Neuron (in vitro differentiated cells): ENCODE measurements around the gene RNLS.

Source experiments
- H2AFZ ChIP-seq: one replicate; pipeline ENCODE4 v1.6.1; 2013; ENCODE audit warnings: low read depth, mild to moderate bottlenecking, inconsistent platforms, low read length, moderate library complexity
- H3K27me3 ChIP-seq: one replicate; pipeline ENCODE4 v1.6.1; 2013; ENCODE audit warnings: low read length; ENCODE audit not compliant: insufficient read depth
- H3K36me3 ChIP-seq: one replicate; pipeline ENCODE4 v1.6.1; 2013; ENCODE audit warnings: low read length; ENCODE audit not compliant: insufficient read depth
- H3K4me1 ChIP-seq: one replicate; pipeline ENCODE4 v1.6.1; 2013; ENCODE audit warnings: low read length; ENCODE audit not compliant: insufficient read depth
- H3K4me3 ChIP-seq: 2 replicates; pipeline ENCODE4 v1.5.1; 2013; ENCODE audit warnings: mild to moderate bottlenecking, low read length, moderate library complexity
- H3K9me3 ChIP-seq: one replicate; pipeline ENCODE4 v1.6.1; 2013; ENCODE audit warnings: low read length

The RNLS gene

GRCh38 chr10:88473989-88474883 lies 108.9 kb downstream of the RNLS start:
- no peaks in the 10 kb centered on the region for H3K36me3 ChIP-seq
- no peaks in the 10 kb centered on the region for H3K9me3 ChIP-seq
- no peak overlapping the region for H2AFZ ChIP-seq
- no peak overlapping the region for H3K4me3 ChIP-seq
- H3K27me3 ChIP-seq = no peaks in the 10 kb centered on the region
- H3K4me1 ChIP-seq = no peaks in the 10 kb centered on the region

GRCh38 chr10:88472540-88472939 lies 110.6 kb downstream of the RNLS start:
- Histone ChIP-seq H3K36me3 (no peaks in the 10 kb centered on the region), H3K27me3 (no peaks in the 10 kb centered on the region), H3K4me3 (no peak overlapping the region), H3K9me3 (no peaks in the 10 kb centered on the region), H2AFZ (no peak overlapping the region), H3K4me1 (no peaks in the 10 kb centered on the region)

DNA sequence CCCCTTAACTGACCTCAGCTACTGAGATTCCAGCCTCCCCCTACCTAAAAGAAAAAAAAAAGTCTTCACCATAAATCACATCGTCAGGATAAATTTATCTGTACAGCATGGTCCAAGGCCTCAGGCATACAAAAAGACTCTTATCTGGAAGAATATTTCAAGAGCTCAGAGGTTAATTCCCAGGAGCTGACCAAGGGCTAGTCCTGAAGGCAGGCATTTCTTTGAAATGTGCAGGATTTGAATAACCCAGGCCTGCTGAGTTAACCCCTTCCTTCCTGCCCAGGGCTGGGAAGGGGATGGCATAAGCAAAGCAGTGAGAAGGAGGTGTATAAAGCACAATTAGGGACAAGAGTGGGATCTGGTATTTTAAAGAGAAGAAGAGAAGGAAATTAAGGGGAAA lies 111.2 kb downstream of the RNLS start:
- Histone ChIP-seq H3K4me3 (no peak overlapping the region), H3K27me3 (no peaks in the 10 kb centered on the region), H3K36me3 (no peaks in the 10 kb centered on the region), H3K9me3 (no peaks in the 10 kb centered on the region), H3K4me1 (no peaks in the 10 kb centered on the region), H2AFZ (no peak overlapping the region)

GRCh38 chr10:88467835-88468485 lies 115.2 kb downstream of the RNLS start:
- Histone ChIP-seq H2AFZ (no peak overlapping the region), H3K9me3 (no peaks in the 10 kb centered on the region), H3K27me3 (no peaks in the 10 kb centered on the region), H3K36me3 (no peaks in the 10 kb centered on the region), H3K4me1 (no peaks in the 10 kb centered on the region), H3K4me3 (no peak overlapping the region)

- Histone ChIP-seq H3K36me3 (no peaks in the 10 kb centered on the region), H3K27me3 (no peaks in the 10 kb centered on the region), H2AFZ (no peak overlapping the region), H3K4me3 (no peak overlapping the region), H3K9me3 (no peaks in the 10 kb centered on the region), H3K4me1 (no peaks in the 10 kb centered on the region)
Measured at GRCh38 chr10:88466786-88467185, 116.3 kb downstream of the RNLS start.

- Histone ChIP-seq H3K4me1 (no peaks in the 10 kb centered on the region), H3K4me3 (no peak overlapping the region), H3K36me3 (no peaks in the 10 kb centered on the region), H3K27me3 (no peaks in the 10 kb centered on the region), H2AFZ (no peak overlapping the region), H3K9me3 (no peaks in the 10 kb centered on the region)
Measured at GRCh38 chr10:88465765-88466164, 117.4 kb downstream of the RNLS start.

GRCh38 chr10:88463811-88464210 lies 119.3 kb downstream of the RNLS start:
- H3K4me1 ChIP-seq = no peaks in the 10 kb centered on the region
- no peak overlapping the region for H3K4me3 ChIP-seq
- H3K9me3 ChIP-seq = no peaks in the 10 kb centered on the region
- no peaks in the 10 kb centered on the region for H3K27me3 ChIP-seq
- H3K36me3 ChIP-seq = no peaks in the 10 kb centered on the region
- H2AFZ ChIP-seq = no peak overlapping the region

DNA sequence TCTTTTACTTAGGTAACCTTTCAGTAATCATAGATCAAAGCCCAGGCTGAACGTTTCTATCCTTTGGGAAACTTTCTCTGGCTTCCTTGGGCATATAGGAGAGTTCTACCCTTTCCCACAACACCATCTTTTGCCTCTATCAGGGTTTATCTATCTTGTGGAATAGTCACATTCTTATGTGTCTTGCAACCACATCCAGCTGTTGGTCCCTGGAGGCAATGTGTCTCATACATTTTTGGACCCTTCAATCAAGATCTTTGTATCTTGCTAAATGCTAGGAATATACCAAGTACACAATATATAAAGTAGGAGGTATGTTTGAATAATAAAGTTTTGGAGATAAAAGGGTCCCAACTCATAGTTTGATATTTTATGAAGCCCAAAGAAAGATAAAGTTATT lies 121.7 kb downstream of the RNLS start:
- Histone ChIP-seq H3K9me3 (no peaks in the 10 kb centered on the region), H3K27me3 (no peaks in the 10 kb centered on the region), H3K36me3 (no peaks in the 10 kb centered on the region), H2AFZ (no peak overlapping the region), H3K4me3 (no peak overlapping the region), H3K4me1 (no peaks in the 10 kb centered on the region)

GRCh38 chr10:88459530-88459929 lies 123.6 kb downstream of the RNLS start:
- H3K9me3 ChIP-seq = no peaks in the 10 kb centered on the region
- no peak overlapping the region for H2AFZ ChIP-seq
- no peaks in the 10 kb centered on the region for H3K36me3 ChIP-seq
- no peaks in the 10 kb centered on the region for H3K4me1 ChIP-seq
- H3K27me3 ChIP-seq = no peaks in the 10 kb centered on the region
- H3K4me3 ChIP-seq = no peak overlapping the region

GRCh38 chr10:88458209-88458608 lies 124.9 kb downstream of the RNLS start:
- Histone ChIP-seq H3K4me3 (no peak overlapping the region), H3K4me1 (no peaks in the 10 kb centered on the region), H2AFZ (no peak overlapping the region), H3K9me3 (no peaks in the 10 kb centered on the region), H3K27me3 (no peaks in the 10 kb centered on the region), H3K36me3 (no peaks in the 10 kb centered on the region)

GRCh38 chr10:88457660-88458059 lies 125.5 kb downstream of the RNLS start:
- Histone ChIP-seq H2AFZ (no peak overlapping the region), H3K9me3 (no peaks in the 10 kb centered on the region), H3K4me1 (no peaks in the 10 kb centered on the region), H3K36me3 (no peaks in the 10 kb centered on the region), H3K4me3 (no peak overlapping the region), H3K27me3 (no peaks in the 10 kb centered on the region)

DNA sequence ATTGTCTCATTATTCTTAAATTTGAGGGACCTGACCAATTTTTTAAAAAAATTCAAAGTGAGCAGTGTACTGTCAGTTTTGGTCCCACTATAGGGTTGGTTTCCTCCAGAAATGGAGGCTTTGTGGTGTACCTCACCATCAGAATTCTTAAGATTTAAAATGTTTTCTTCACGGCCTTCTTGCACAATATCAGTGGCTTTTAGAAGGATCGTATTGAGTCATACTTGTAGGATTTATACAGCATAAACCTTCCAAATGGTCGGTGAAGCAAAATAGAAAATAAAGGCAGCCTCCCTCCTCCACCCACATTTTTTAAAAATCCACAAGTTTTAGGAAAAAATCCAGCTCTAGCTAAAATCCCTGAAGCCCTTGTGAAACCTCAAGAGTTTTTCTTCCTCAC lies 126.4 kb downstream of the RNLS start:
- H3K9me3 ChIP-seq = no peaks in the 10 kb centered on the region
- H3K4me3 ChIP-seq = no peak overlapping the region
- no peak overlapping the region for H2AFZ ChIP-seq
- no peaks in the 10 kb centered on the region for H3K36me3 ChIP-seq
- no peaks in the 10 kb centered on the region for H3K27me3 ChIP-seq
- no peaks in the 10 kb centered on the region for H3K4me1 ChIP-seq

GRCh38 chr10:88455831-88456230 lies 127.3 kb downstream of the RNLS start:
- no peaks in the 10 kb centered on the region for H3K36me3 ChIP-seq

More at GRCh38 chr10:88455831-88456230, 127.3 kb downstream of the RNLS start:
- Histone ChIP-seq H3K4me3 (no peak overlapping the region), H3K27me3 (no peaks in the 10 kb centered on the region), H2AFZ (no peak overlapping the region), H3K4me1 (no peaks in the 10 kb centered on the region), H3K9me3 (no peaks in the 10 kb centered on the region)
